Measurements from ENCODE around the gene NKG7. TPM values are rescaled to one million over a fixed set of nuclear protein-coding genes. Genes with fewer than 3 reads are reported as not detected.

The NKG7 gene
- total RNA-seq, 3 donors from 2014 or later (not counting 1 experiment from before 2014, with no cell fraction given): 2,907 to 3,894 (median 3,151) TPM

GRCh38 chr19:51359294-51359693 is 13.2 kb downstream of the NKG7 start:
- DNase-seq: no peak
- H3K27ac Mint-ChIP-seq: no peak overlapping the region
- no peak overlapping the region for H3K4me3 Mint-ChIP-seq
- 100% methylated on average over 2 of the region's 4 CpGs for WGBS (ENCODE audit: insufficient coverage)
- Histone ChIP-seq H3K27ac (ENCODE audit: low read length) (no peak overlapping the region), H3K4me1 (ENCODE audit: control insufficient read depth, insufficient read depth, low read length) (peaks cover 14% of the 10 kb centered on the region), H3K36me3 (ENCODE audit: control insufficient read depth, insufficient read depth, low read length) (no peaks in the 10 kb centered on the region), H3K9me3 (ENCODE audit: control insufficient read depth, insufficient read depth, low read length) (no peaks in the 10 kb centered on the region), H3K27me3 (ENCODE audit: control insufficient read depth, insufficient read depth, low read length) (no peaks in the 10 kb centered on the region), H3K4me3 (ENCODE audit: low read length) (no peak overlapping the region)
- no peaks in the 10 kb centered on the region for H3K9me3 Mint-ChIP-seq
- ATAC-seq: no peak
- no peaks in the 10 kb centered on the region for H3K27me3 Mint-ChIP-seq (ENCODE audit: low read depth in 2 of 2)
- no peaks in the 10 kb centered on the region for H3K36me3 Mint-ChIP-seq
- intact Hi-C loops (cut with micrococcal nuclease): no loop called here
- peaks cover 9 to 28% of the 10 kb centered on the region in 2 donors for H3K4me1 Mint-ChIP-seq
- TF ChIP-seq, protein P1, sequence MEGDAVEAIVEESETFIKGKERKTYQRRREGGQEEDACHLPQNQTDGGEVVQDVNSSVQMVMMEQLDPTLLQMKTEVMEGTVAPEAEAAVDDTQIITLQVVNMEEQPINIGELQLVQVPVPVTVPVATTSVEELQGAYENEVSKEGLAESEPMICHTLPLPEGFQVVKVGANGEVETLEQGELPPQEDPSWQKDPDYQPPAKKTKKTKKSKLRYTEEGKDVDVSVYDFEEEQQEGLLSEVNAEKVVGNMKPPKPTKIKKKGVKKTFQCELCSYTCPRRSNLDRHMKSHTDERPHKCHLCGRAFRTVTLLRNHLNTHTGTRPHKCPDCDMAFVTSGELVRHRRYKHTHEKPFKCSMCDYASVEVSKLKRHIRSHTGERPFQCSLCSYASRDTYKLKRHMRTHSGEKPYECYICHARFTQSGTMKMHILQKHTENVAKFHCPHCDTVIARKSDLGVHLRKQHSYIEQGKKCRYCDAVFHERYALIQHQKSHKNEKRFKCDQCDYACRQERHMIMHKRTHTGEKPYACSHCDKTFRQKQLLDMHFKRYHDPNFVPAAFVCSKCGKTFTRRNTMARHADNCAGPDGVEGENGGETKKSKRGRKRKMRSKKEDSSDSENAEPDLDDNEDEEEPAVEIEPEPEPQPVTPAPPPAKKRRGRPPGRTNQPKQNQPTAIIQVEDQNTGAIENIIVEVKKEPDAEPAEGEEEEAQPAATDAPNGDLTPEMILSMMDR (IDR thresholded peaks at IDR 0.05): no peak

DNA sequence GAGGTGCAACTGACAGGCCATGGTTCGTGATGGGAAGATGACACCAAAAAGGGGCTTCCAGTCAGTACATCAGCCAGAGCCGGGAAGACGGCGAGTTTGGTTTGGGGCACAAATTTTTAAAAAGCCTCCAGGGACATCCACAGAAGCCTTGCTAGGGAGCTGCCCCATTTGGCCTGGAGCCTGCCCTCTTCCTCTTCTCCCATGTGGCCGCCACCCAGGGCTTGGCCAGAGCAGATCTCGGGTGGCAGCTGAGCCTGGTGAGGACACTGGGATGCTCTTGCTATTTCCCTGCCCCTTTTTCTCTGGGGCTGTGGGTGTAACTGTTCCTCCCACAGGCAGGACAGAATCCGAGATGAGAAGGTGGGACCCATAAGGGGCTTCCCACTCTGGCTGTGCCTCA is 14.5 kb downstream of the NKG7 start:
- H3K27ac Mint-ChIP-seq: no peak overlapping the region
- Histone ChIP-seq H3K27ac (ENCODE audit: low read length) (no peak overlapping the region), H3K4me3 (ENCODE audit: low read length) (no peak overlapping the region), H3K27me3 (ENCODE audit: control insufficient read depth, insufficient read depth, low read length) (no peaks in the 10 kb centered on the region), H3K4me1 (ENCODE audit: control insufficient read depth, insufficient read depth, low read length) (peaks cover 9% of the 10 kb centered on the region), H3K36me3 (ENCODE audit: control insufficient read depth, insufficient read depth, low read length) (peaks cover under 1% of the 10 kb centered on the region), H3K9me3 (ENCODE audit: control insufficient read depth, insufficient read depth, low read length) (no peaks in the 10 kb centered on the region)
- no peaks in the 10 kb centered on the region for H3K9me3 Mint-ChIP-seq
- ATAC-seq (no peak), DNase-seq (no peak)
- H3K4me3 Mint-ChIP-seq: no peak overlapping the region
- intact Hi-C loops (cut with micrococcal nuclease): no loop called here
- H3K36me3 Mint-ChIP-seq: no peaks in the 10 kb centered on the region
- H3K4me1 Mint-ChIP-seq: peaks cover 4 to 15% of the 10 kb centered on the region in 2 donors
- no peaks in the 10 kb centered on the region for H3K27me3 Mint-ChIP-seq (ENCODE audit: low read depth in 2 of 2)
- TF ChIP-seq, protein P1 (IDR thresholded peaks at IDR 0.05): no peak
- WGBS (ENCODE audit: insufficient coverage): 92% methylated on average over 7 of the region's 7 CpGs

DNA sequence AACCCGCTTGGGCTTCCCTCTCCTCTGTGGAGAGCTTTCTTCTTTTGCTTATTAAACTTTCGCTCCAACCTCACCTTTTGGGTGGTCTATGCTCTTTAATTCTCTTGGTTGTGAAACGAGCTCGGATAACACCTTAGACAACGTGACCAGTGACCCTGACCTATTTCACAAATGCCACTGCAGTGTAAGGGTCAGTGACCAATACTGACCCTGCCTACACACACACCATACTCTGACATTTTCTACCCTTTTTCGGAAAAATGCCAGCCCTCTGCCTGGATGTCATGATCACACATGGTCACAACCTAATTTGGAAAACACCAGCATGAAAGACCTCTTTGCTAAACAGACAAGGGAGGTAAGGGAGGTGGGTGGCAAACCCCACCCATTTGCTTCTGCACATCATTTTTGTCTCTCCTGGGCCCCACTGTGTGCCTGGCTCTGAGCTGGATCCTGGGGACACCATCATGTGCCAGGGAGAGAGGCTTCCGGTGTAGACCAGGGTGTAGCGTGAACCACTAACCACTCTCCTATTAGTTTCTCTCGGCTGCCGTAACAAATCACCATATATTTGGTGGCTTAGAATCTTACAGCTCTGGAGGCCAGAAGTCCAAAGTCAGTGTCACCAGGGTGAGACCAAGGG is 16.2 kb downstream of the NKG7 start:
- H3K9me3 ChIP-seq (ENCODE audit: control insufficient read depth, insufficient read depth, low read length): no peaks in the 10 kb centered on the region
- H3K4me3 ChIP-seq (ENCODE audit: low read length): no peak overlapping the region
- H3K4me1 Mint-ChIP-seq: peaks cover 0 to 4% of the 10 kb centered on the region in 2 donors
- H3K27me3 ChIP-seq (ENCODE audit: control insufficient read depth, insufficient read depth, low read length): no peaks in the 10 kb centered on the region
- TF ChIP-seq, protein P1 (IDR thresholded peaks at IDR 0.05): no peak
- no peaks in the 10 kb centered on the region for H3K36me3 Mint-ChIP-seq
- intact Hi-C loops (cut with micrococcal nuclease): no loop called here
- H3K27ac Mint-ChIP-seq: no peak overlapping the region
- no peaks in the 10 kb centered on the region for H3K27me3 Mint-ChIP-seq (ENCODE audit: low read depth in 2 of 2)
- H3K4me1 ChIP-seq (ENCODE audit: control insufficient read depth, insufficient read depth, low read length): no peaks in the 10 kb centered on the region
- no peaks in the 10 kb centered on the region for H3K9me3 Mint-ChIP-seq
- 99% methylated on average over 10 of the region's 10 CpGs for WGBS (ENCODE audit: insufficient coverage)
- no peak for DNase-seq
- H3K4me3 Mint-ChIP-seq: no peak overlapping the region
- H3K27ac ChIP-seq (ENCODE audit: low read length): no peak overlapping the region
- H3K36me3 ChIP-seq (ENCODE audit: control insufficient read depth, insufficient read depth, low read length): peaks cover 5% of the 10 kb centered on the region
- no peak for ATAC-seq

DNA sequence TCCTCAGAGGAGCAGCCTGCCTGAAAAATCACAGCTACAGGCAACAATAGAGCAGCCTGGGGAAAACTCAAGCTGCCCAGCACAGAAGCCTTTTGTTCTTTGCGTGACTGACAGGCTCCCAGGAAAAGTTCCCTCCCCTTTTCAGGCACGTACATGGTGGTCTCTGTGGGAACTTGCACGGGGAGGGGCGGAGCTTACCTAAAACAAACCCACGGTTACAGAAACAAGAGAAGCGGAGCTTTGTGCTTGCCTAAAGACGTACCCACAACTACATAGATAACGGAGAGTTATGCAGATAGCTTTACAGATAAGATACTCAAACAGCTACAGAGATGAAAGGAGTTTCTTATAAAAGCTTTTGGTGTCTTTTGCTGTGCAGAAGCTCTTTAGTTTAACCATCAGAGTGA is 17.7 kb downstream of the NKG7 start:
- Mint-ChIP-seq H3K36me3 (no peaks in the 10 kb centered on the region), H3K4me1 (peaks cover 0 to 4% of the 10 kb centered on the region in 2 donors), H3K27me3 (ENCODE audit: low read depth in 2 of 2) (no peaks in the 10 kb centered on the region), H3K27ac (no peak overlapping the region), H3K9me3 (no peaks in the 10 kb centered on the region), H3K4me3 (no peak overlapping the region)
- Histone ChIP-seq H3K4me1 (ENCODE audit: control insufficient read depth, insufficient read depth, low read length) (no peaks in the 10 kb centered on the region), H3K27me3 (ENCODE audit: control insufficient read depth, insufficient read depth, low read length) (no peaks in the 10 kb centered on the region), H3K9me3 (ENCODE audit: control insufficient read depth, insufficient read depth, low read length) (no peaks in the 10 kb centered on the region), H3K4me3 (ENCODE audit: low read length) (no peak overlapping the region), H3K36me3 (ENCODE audit: control insufficient read depth, insufficient read depth, low read length) (peaks cover 15% of the 10 kb centered on the region), H3K27ac (ENCODE audit: low read length) (no peak overlapping the region)
- ATAC-seq (no peak), DNase-seq (peak in 1 of 2 donors; percentile 75)
- WGBS (ENCODE audit: insufficient coverage): 55% methylated on average over 7 of the region's 8 CpGs
- TF ChIP-seq, protein P1 (IDR thresholded peaks at IDR 0.05): no peak
- intact Hi-C loops (cut with micrococcal nuclease): no loop called here
